GM18873 (cell line): Measurements from ENCODE around the gene FGGY.
"Not testable (repeated sequence)": the region's sequence is repeated elsewhere in the genome, so short reads cannot be mapped to it uniquely, and the experiment has no call there.

Source experiments
- ATAC-seq: cut with Tn5 transposase; IDR thresholded peaks from one replicate; pipeline ENCODE4 v1.9.1; 2021; ENCODE audit warnings: mild to moderate bottlenecking, moderate library complexity, moderate number of reproducible peaks; ENCODE audit not compliant: unreplicated experiment, low FRiP score

Gene FGGY

DNA sequence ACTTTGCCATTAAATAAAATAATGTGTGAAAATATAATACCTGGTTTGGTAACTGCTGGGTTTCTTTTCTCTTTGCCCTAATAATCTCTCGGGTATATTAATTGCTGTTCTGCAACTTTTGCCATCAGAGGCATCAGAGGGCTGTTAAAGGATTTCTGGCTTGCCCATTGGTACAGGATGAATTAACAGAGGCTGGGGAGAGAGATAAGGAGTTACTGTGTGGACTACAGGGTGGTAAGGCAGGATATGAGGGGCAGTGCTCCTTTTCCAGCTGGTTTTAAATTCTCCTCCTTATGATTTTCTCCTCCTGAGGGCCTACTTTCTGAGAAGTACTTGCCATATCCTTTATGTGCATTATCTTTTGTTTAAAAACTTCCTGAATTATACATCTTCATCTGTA lies 48.3 kb downstream of the FGGY start:
- ATAC-seq: no peak

DNA sequence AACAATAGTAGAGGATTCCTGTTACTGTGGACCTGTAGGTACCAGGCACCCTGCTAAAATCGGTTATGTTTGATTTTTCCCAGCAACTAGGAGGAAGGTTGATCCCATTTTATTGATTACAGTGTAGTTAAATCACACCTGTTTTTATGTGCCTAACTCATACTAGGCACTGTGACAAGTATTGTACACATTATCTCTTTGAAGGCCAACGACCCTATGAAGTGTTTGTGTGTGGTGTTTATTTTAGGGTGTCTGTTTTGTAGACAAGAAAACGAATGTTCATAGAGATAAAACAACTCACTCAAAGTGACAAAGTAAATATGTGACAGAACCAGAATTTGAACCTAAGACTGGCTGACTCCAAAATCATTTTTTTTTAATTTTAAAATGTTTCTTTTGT lies 49.5 kb downstream of the FGGY start:
- ATAC-seq: no peak

DNA sequence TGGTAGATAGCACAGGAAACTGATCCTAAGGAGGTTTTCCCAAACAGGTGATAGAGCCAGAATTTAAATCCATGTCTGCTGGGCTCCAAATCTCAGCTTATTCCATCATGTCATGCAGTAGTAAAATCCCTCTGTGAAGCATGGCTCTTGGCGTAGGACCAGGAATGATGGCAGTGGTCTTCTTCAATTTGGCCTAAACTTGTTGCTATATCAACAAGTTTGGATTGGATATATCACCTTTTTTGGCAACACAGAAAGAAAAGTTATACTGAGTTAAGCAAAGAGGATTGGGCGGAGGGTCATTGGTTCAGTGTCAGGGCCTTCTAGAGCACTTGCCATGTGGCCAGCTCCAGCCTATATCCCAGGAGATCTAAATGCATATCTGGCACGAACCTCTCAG lies 52.2 kb downstream of the FGGY start:
- ATAC-seq: no peak

DNA sequence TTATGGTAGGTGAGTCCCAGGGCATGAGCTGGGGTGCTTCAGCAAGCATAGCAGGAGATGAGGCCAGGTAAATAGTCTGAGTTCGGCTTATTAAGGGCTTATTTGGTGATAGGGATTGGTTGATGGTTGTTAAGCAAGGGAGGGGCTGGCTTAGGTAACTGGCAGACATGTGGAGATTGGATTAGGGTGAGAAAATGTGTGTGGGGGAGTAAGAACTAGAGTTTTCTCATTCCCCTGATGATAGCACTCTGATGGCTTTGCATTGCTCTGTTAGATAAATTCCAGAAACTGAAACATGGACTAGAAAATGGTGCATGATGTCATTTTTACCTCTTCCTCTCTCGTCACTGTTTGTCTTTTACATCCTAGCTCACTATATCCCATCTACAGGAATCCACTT lies 53.6 kb downstream of the FGGY start:
- ATAC-seq: no peak

DNA sequence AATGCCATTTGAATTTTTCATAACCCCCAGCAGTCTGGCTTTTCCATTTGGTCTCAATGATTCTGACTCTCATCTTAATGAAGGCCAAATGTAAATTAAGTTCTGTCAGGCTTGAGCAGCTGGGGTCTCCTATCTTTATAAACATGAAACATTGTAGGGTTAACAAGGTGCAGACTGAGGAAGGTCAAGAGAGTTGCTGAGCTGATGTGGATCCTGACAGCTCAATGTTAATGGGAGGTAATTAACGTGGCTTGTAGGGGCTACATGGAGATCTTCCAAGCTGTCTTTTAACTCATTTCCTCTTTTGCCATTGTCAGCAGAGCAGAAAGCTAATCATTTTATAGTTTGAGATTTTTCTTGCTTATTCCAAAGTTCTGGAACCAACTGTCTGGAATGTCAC lies 55.2 kb downstream of the FGGY start:
- no peak for ATAC-seq

DNA sequence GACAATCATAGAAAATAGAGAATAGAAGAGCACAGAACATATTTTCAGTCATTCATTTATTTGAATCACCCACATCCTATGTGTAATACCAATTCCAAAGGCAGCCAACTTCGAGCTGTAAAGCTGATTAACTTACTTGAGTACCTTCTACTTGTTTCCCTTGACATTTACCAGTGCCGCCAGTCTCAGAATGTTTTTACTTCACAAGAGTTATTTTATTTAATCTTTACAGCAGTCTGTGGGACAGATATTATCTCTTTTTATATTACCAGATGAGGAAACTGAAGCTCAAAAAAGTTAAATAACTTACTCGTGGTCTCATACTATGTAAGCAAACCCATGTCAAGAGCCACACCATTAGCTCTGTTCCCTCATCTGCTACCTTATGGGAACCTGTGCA lies 56.6 kb downstream of the FGGY start:
- no peak for ATAC-seq

DNA sequence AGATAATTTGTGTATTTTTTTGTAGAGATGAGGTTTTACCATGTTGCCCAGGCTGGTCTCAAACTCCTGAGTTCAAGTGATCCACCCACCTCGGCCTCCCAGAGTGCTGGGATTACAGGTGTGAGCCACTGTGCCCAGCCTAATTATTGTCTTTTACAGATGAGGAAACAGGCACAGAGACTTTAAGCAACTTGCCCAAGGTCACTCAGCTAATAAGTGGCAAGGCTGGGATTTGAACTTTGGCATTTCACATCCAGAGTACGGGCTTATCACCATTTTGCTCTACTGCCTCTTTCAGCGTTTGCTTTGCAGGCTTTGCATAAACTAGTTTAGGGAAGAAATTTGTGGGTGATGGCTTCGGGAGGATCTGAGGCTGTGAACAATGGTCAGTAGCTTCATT lies 57.3 kb downstream of the FGGY start:
- not testable (repeated sequence) for ATAC-seq

DNA sequence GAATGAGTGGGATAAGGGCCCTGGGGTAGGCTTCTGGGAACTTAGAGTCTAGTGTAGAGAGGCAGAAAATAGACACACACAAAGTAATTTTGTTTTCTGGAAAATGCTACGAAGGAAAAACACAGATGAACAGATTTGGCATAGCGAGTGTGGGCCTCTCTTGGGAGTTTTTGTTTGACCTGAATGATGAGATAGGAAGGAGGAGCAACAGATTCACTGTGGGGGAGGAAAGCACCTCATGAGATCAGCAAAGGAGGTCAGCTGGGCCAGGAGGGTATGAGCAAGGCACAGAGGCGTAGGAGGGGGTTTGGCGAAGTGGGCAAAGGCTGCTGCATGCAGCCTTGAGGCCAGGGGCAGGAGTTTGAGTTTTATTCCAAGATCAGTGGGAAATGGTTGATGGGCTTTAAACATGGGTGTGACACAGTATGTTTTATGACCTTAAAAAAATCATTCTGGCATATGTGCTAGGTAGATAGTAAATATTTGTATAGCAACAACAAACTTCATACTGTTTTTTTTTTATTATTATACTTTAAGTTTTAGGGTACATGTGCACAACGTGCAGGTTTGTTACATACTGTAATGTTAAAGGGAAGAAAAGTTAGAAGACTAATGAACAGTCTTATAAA lies 57.9 kb downstream of the FGGY start:
- peak; percentile 77 for ATAC-seq

DNA sequence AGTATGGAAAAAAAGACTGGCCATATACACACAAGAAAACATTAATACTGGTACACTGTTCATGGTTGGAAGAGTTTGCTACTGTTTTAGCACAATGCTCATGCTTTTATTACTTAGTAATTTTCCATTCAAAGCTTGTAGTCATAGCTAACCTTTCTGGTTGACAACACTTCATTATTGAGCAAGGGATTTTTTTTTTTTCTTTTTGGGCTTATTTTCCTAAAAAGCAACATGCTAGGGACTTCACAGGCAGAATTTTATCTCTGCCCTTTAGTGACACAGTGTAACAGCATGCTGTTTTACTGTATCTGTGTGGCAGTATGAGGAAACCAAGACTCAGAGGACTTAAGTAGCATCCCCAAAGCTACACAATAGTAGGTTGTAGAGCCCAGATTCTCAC lies 58.5 kb downstream of the FGGY start:
- ATAC-seq: peak; percentile 46

DNA sequence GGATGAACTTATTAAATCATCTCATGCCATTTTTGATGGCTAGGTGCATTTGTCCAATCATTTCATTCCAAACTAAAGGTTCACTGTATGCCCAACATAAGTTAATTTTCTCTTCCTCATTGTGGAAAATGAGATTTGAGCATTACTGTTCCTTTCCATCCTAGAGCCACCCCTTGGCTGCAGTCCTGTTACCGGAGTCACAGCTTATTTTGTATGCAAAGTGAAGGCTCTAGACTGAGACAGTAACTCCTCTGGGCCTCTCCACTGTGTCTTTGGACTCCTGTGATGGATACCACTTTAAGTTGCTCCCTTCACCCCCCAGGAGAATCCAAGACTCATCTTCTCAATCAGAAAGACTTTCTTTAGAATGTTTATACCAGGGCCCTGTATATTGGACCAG lies 59.7 kb downstream of the FGGY start:
- ATAC-seq: no peak

DNA sequence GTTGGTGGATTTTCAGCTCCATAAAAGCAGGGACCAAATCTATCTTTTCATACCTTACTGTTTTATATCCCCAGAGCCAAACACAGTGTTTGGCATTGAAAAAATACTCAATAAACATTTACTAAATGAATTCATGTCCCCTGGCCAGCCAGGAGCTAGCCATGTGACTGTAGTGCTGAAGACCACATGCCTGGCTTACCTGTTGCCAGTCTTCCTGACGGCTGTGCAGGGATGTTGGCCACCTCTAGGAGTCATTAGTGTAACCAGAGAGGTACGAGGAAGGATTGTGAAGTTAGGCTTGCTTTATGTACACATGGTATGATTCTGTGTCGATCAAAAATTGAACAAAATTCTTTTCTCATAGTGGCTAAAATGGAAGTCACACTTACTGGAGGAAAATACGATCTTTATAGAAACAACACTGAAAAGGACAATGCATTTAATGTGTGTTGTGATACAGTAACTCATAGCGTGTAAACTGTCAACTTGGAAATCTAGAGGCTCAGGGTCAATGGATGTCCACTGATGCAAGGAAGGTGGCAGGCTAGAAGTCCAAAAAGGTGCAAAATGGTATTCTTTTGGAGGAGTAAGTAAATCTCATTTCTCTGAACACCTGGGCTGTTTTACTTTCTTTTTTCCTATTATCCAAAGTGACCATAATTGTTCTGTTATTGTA lies 60.9 kb downstream of the FGGY start:
- ATAC-seq: no peak

DNA sequence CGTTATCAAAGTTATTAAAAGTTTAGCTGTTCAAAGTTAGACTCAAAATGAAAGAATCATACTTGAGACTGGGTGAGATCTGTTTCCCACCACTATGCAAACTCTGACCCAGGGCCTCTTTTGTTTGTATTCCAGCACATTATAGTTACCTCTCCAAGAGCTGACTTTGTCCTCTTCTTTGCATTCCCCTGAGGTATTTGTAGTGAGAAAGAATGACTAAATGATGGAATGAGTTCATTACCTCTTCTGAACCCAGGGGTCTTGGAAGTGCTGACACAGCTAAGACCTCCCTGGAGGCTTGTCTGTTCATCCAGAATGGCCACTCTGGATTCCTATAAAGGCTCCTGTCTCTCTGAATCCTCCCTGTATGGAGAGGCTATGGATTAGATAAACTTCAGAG lies 62.4 kb downstream of the FGGY start:
- ATAC-seq: no peak

DNA sequence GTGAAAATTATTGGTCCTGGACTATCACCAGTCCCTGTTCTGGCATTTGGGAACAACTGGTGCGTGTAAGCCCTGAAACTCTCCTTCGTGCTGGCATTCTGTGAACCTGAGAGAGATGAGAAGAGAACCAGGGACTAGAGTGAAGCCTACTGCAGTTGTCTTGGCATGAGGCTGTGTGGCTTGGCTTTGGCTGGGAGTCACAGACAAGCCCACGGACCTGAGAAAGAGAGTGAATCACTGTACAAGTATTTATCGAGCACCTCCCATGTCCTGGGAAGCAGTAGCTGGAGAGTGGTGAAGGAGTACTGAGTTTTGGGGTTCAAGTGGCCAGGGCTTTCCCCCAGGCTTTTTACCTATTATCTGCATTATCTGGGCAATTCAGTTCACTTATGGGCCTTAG lies 63.3 kb downstream of the FGGY start:
- ATAC-seq: no peak

DNA sequence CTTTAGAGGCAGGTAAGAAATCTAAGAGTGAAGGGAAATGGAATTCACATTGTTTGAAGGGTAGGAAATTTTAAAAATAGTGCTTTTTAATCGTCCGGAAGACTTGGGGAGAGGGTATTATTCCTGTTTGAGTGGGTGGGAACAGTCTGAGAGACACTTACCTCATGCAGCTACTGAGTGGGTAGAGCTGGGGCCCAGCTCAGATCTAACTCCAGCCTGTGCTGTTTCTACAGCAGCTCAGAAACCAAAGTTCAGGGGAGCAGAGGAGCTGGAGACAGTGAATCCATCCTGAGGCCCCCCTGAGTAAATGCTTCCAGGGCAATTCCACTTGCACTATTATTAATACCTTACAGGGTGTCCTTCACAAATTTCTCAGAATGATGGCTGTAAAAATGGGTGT lies 63.8 kb downstream of the FGGY start:
- no peak for ATAC-seq

DNA sequence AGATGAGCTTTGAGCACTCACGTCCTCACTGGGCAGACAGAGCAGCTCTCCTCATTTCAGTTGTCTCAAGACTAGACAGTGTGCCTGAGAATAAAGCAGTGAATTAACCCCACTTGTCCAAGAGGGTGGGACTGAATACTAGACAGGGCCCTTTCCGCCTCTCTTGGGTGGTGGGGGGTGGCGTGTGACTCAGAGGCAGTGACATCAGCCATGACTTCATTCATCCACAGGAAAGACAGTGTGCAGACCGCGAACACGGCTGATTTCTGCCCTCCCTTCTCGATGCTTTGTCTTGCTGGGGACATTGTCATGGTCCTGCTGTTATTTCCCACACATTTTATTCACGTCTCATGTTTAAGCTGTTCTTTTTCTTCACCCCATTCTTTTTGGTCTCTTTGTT lies 64.9 kb downstream of the FGGY start:
- no peak for ATAC-seq

DNA sequence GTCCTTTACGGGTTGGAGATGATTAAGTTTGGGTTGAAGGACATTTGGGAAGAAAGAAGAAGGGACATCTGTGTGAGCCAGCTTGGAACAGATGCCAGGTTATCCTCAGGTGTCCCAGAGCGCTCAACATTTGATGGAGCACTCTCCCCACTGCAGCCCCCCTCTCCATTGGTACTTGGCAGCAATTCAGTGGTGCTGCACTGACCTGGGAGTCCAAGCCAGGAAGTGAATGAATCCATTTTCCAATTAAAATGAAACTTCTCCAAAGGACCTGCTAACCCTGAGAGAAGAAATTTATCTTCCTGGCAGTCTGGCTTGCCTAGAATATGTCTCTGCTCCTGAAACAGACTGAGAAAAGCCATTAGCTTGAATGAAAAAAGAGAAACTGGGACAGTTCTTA lies 67.1 kb downstream of the FGGY start:
- ATAC-seq: no peak

DNA sequence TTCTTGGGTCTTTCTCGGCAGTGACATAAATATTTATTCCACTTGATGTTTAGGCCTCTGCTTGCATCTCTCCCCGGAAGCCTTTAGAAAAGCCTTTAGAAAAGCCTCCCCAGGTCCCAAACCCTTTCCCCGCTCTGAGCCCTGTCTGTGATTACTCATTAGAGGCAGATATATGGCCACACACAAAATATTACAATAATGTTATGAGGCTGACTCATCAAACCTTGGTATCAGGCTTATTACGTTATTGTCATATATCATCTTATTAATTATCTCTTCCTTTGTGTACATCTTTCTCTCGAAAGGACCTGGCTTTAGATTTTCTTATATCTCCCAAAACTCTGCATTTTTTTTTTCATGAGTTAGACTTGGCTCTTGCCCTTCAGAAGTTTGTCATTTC lies 69.5 kb downstream of the FGGY start:
- no peak for ATAC-seq

DNA sequence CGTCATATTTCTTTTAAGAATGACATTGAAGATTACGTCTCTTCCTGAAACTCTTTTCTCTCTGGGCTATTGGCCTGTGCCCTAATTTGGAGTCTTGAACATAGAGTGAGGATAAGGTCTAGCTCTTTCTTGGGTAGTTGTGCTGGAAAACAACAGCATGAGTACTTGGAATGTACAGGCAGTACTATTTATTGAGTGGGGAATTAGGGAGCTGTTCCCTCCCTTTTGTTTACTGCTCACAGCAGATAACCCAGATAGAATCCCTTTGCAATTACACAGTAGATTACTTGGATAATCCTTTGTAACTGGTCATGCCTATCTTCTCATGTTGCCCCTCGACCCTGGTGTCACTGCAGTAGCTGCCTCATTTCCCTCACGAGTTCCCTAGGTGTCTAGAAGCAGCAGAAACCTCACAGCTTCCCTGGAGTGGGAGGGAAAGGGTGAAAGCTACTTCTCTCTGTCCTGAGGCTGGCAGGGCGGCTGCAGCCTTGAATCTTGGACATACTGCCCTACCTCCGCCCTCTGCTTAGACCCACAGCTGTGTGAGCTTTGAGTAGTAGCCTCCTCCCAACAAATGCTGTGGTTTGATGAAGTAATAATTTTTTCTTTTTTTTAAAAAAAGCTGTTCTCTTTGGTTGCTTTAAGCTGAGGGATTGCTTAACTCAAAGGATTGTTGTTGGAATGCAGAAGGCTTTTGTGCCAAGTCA lies 70.6 kb downstream of the FGGY start:
- no peak for ATAC-seq

DNA sequence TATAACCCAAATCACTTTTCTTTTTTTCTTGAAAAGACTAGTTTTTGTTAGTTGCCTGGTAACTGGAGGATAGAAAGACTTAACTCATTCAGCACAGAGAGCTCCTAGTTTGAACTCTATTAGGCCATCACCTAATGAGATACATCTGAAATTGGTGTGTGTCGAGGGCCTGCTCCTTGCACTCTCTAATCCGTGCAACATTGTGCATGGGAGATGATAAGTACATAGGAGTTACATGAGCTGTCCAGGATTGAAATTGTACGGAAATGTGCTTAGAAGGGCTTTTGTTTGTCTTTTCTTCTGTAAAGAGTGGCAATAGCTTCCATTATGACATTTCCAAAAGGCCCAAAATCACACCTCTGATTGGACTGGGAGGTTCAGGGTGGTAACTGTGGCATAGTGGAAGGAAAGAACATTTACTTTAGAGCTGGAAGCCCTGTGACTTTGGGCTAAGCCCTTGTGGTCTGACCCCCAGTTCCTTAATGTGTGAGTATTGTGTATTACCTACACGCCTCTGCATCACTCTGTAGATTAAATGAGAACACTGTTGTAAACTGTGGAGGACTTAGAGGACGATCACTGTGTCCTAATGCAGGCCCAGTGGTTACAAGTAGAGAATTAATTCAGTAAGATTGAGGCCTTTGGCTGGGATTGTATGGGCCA lies 71.2 kb downstream of the FGGY start:
- ATAC-seq: no peak

DNA sequence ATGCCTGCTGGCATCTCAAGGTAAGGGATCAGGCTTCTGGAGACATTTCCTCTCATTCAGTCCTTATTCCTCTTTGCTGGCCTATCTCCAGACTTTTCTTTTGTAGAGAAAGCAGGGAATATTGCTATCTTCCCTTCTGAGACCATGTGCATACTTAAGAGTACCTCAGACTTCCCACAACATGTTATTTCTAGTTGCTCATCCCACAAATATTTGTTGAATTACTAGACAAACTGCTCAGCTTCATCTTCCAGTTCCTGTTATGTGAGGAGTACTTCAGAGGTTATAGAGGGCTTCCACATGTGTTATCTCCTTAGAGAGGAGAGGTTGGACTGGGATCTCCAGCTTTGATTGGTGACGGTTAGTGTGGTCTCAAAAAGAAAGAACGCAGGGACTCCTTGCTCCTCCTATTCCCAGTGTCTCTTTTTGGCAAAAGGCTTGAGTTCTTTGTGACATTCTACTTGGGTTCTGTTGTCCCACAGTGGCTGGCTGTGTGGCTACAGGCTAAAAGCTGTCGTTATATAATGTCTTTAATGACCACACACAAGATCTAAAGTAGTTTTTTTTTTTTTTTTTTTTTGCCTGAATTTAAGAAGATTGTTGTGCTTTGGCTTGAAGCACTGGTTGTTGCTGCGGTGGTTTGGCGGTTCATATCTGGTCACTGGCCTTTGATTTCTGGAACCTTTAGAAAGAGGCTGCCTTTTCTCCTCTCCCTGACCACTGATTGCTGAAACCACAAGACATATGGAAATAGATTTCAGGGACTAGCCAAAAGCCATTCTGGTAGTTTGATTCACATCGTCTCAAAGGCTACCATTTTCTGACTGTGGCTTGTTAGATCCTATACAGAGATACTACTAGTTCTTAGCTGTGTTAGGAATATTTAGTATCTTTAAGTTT lies 78.7 kb downstream of the FGGY start:
- no peak for ATAC-seq
